ENCODE results near the gene ARL14EPL.
"Not testable (repeated sequence)": the region's sequence is repeated elsewhere in the genome, so short reads cannot be mapped to it uniquely, and the experiment has no call there.

Gene ARL14EPL

DNA sequence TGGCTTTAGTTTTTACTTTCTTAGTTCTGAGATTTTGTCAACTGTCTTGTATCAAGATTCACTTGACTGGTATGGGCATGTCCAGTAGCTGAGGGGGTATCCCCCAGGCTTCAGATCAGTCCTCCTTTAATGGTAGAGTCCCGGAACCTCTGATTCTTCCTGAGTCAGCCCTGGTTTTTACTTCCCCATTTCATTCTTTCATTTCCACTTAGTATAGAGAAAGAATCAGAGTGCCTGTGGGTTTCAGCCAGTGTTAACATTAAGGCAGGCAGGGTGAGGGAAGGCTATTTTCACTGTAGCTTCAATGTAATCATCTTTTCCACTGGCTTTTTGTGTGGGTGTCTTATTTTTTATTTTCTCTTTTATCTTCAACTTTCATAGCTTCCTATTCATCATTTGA is 44.2 kb downstream of the ARL14EPL start:
- H3K27ac ChIP-seq (ENCODE audit: poor library complexity, severe bottlenecking), result no peak overlapping the region
- H3K27me3 ChIP-seq (ENCODE audit: insufficient read depth, poor library complexity, severe bottlenecking), result peaks cover 4% of the 10 kb centered on the region
- 0 out of 3 replicates have a peak, but pooled peaks have one; percentile 17 for ATAC-seq (ENCODE audit: low read depth)
- no peaks in the 10 kb centered on the region for H3K4me1 ChIP-seq (ENCODE audit: insufficient read depth, poor library complexity, severe bottlenecking)
- H3K9me3 ChIP-seq (ENCODE audit: severe bottlenecking), result no peaks in the 10 kb centered on the region
- H3K36me3 ChIP-seq (ENCODE audit: low read depth), result no peaks in the 10 kb centered on the region
- TF ChIP-seq, protein P1, sequence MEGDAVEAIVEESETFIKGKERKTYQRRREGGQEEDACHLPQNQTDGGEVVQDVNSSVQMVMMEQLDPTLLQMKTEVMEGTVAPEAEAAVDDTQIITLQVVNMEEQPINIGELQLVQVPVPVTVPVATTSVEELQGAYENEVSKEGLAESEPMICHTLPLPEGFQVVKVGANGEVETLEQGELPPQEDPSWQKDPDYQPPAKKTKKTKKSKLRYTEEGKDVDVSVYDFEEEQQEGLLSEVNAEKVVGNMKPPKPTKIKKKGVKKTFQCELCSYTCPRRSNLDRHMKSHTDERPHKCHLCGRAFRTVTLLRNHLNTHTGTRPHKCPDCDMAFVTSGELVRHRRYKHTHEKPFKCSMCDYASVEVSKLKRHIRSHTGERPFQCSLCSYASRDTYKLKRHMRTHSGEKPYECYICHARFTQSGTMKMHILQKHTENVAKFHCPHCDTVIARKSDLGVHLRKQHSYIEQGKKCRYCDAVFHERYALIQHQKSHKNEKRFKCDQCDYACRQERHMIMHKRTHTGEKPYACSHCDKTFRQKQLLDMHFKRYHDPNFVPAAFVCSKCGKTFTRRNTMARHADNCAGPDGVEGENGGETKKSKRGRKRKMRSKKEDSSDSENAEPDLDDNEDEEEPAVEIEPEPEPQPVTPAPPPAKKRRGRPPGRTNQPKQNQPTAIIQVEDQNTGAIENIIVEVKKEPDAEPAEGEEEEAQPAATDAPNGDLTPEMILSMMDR (IDR thresholded peaks at IDR 0.05; ENCODE audit: poor library complexity, severe bottlenecking), result no peak
- no peak overlapping the region for H3K4me3 ChIP-seq (ENCODE audit: severe bottlenecking)
- no peak for DNase-seq (ENCODE audit: low spot score)

DNA sequence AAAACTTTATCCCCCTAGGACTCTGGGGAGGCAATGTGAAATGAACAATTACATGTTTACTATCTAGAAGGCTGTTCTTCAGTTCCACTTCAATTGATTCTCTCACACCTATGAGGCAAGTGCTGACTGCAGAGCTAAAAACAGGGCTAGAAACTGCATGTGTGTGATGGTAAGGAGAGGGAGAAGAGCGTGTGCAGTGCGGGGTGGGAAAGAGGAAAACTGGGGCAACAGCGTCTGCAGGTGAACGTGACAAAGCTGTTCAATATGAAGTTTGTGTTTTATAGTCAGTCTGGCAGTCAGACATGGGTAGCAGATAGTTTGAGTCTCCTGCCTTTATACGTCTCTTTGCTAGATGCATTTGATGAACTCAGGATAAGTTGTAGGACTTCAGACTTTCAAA is 45.9 kb downstream of the ARL14EPL start:
- Histone ChIP-seq H3K27me3 (ENCODE audit: insufficient read depth, poor library complexity, severe bottlenecking) (peaks cover 4% of the 10 kb centered on the region), H3K4me1 (ENCODE audit: insufficient read depth, poor library complexity, severe bottlenecking) (no peaks in the 10 kb centered on the region), H3K36me3 (ENCODE audit: low read depth) (peaks cover 3% of the 10 kb centered on the region; the same call in 1 of the 2 replicates), H3K9me3 (ENCODE audit: severe bottlenecking) (no peaks in the 10 kb centered on the region), H3K4me3 (ENCODE audit: severe bottlenecking) (no peak overlapping the region), H3K27ac (ENCODE audit: poor library complexity, severe bottlenecking) (no peak overlapping the region)
- TF ChIP-seq, protein P1 (IDR thresholded peaks at IDR 0.05; ENCODE audit: poor library complexity, severe bottlenecking), result no peak
- ATAC-seq (ENCODE audit: low read depth) (no peak), DNase-seq (ENCODE audit: low spot score) (no peak)

DNA sequence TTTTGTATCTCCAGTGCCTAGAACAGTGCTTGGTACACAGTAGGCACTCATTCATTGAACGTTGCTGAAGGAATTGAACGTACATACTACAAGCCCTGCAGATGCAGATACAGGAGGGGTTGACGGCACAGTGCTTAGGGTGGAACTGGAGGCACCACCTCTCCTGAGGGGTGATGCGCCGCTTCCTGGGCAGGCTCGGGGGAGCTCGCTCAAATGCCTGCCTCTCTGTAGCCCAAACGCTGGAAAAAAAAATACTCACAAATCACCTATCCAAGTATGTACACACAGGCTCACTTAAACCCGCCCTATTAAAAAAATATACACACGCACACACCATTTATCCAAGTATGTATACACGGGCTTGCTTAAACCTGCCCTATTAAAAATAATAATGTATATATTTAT is 52.0 kb downstream of the ARL14EPL start:
- TF ChIP-seq, protein P1 (IDR thresholded peaks at IDR 0.05; ENCODE audit: poor library complexity, severe bottlenecking), result no peak
- Histone ChIP-seq H3K27ac (ENCODE audit: poor library complexity, severe bottlenecking) (peak overlapping the region; percentile 63), H3K9me3 (ENCODE audit: severe bottlenecking) (no peaks in the 10 kb centered on the region), H3K4me3 (ENCODE audit: severe bottlenecking) (peak overlapping the region; percentile 51), H3K27me3 (ENCODE audit: insufficient read depth, poor library complexity, severe bottlenecking) (no peaks in the 10 kb centered on the region), H3K4me1 (ENCODE audit: insufficient read depth, poor library complexity, severe bottlenecking) (no peaks in the 10 kb centered on the region), H3K36me3 (ENCODE audit: low read depth) (peaks cover 16% of the 10 kb centered on the region)
- ATAC-seq (ENCODE audit: low read depth) (peak; percentile 61), DNase-seq (ENCODE audit: low spot score) (no peak)

DNA sequence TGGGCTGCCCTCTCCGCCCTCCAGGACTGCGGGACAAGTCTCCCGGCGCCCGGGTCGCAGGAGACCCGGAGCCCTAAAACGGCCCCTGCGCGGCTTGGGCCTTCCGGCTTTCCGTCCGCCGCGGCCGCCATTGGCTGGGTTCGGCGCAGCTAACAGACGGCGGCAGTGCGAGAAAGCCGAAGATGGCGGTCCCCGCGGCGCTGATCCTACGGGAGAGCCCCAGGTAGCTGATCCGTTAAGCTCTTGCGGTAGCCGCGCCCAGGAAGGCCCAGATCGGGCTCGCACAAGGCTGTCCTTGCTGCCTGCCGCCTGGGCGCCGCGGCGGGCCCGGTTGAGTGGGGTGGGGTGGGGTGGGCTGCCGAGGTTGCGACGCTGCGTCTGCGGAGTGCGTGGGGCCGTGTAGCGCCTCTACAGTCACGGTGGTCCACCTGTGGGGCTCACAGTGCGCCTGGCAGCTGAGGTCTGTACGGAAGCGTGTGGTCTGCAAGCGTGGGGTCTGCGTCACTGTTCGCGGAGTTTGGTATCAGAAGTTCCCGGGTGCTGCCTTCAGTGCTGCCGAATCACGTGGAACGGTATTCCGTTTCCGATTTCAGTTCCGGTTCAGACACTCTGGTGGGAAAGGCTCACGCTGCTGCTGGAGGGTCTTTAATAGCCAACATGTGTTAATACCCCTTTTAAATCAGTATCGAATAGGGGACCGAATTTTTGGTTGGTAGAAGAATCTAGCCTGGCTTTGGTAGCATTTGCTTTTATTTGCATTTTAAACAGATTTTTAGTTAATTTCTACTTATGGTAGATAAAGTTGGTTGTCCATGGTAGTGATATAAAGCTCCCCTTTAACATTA is 52.8 kb downstream of the ARL14EPL start, which contains the start of gene COMMD10:
TSS of gene COMMD10 (plus strand) at position 155 of the 845 bp plus-strand sequence.
- Histone ChIP-seq H3K27ac (ENCODE audit: poor library complexity, severe bottlenecking) (peak within 1 kb of the TSS; percentile 63), H3K27me3 (ENCODE audit: insufficient read depth, poor library complexity, severe bottlenecking) (no peaks in the 10 kb centered on the region), H3K9me3 (ENCODE audit: severe bottlenecking) (no peaks in the 10 kb centered on the region), H3K4me3 (ENCODE audit: severe bottlenecking) (peak within 1 kb of the TSS; percentile 51), H3K4me1 (ENCODE audit: insufficient read depth, poor library complexity, severe bottlenecking) (no peaks in the 10 kb centered on the region), H3K36me3 (ENCODE audit: low read depth) (peaks cover 16% of the 10 kb centered on the region)
- TF ChIP-seq, protein P1 (IDR thresholded peaks at IDR 0.05; ENCODE audit: poor library complexity, severe bottlenecking), result no peak
- peak; percentile 86 for ATAC-seq (ENCODE audit: low read depth)
- DNase-seq (ENCODE audit: low spot score), result peak; percentile 80

DNA sequence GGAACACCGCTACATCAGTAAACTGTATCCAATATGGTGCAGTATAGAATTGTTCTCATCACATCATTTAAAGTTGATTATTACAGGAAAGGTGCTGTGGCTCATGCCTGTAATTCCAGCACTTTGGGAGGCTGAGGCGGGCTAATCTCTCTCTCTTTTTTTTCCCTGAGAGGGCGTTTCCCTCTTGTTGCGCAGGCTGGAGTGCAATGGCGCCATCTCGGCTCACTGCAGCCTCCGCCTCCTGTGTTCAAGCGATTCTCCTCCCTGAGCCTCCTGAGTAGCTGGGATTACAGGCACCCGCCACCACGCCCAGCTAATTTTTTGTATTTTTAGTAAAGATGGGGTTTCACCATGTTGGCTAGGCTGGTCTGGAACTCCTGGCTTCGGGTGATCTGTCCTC is 54.0 kb downstream of the ARL14EPL start:
- not testable (repeated sequence) for H3K4me1 ChIP-seq (ENCODE audit: insufficient read depth, poor library complexity, severe bottlenecking); H3K27ac ChIP-seq (ENCODE audit: poor library complexity, severe bottlenecking); H3K4me3 ChIP-seq (ENCODE audit: severe bottlenecking); ATAC-seq (ENCODE audit: low read depth); H3K9me3 ChIP-seq (ENCODE audit: severe bottlenecking); H3K27me3 ChIP-seq (ENCODE audit: insufficient read depth, poor library complexity, severe bottlenecking); DNase-seq (ENCODE audit: low spot score)
- H3K36me3 ChIP-seq (ENCODE audit: low read depth), result peaks cover 22% of the 10 kb centered on the region

Measured in RWPE2 (cell line).